ENCODE results near the gene URI1.

GRCh38 chr19:30065680-30066606 lies 123.9 kb downstream of the URI1 start:
- TF ChIP-seq CTCF (conservative IDR thresholded peaks at IDR 0.05; ENCODE audit: low read length) (no peak), EZH2phosphoT487 (IDR thresholded peaks at IDR 0.05; ENCODE audit: borderline replicate concordance, low read depth, low read length) (no peak)
